Measurements from ENCODE around the gene TBC1D8. TPM values are rescaled to one million over a fixed set of nuclear protein-coding genes. Genes with fewer than 3 reads are reported as not detected.

TBC1D8 gene
- total RNA-seq, 4 donors from 2014 or later = 19.5 to 46.9 (median 24.8) TPM

- no peak for DNase-seq
- Histone ChIP-seq H3K27ac (no peak overlapping the region), H3K36me3 (peaks cover 0 to 17% (median 0%) of the 10 kb centered on the region in 3 donors), H3K4me3 (no peak overlapping the region), H3K27me3 (no peaks in the 10 kb centered on the region), H3K4me1 (peaks cover 0 to 15% (median 0%) of the 10 kb centered on the region in 3 donors), H3K9me3 (no peaks in the 10 kb centered on the region)
- 86 to 90% methylated on average over 10 to 12 of the region's 12 CpGs for WGBS, 2 donors
- intact Hi-C loops (cut with DNase I) = no loop called here
- no peak for TF ChIP-seq POLR2A (IDR thresholded peaks at IDR 0.05)
- TF ChIP-seq CTCF (IDR thresholded peaks at IDR 0.05) = no peak
Observed at GRCh38 chr2:101089942-101090799, 61.0 kb downstream of the TBC1D8 start.

- H3K36me3 ChIP-seq = peaks cover 0 to 22% (median 0%) of the 10 kb centered on the region in 3 donors
- H3K27ac ChIP-seq = no peak overlapping the region
- no peak overlapping the region for H3K4me3 ChIP-seq
- DNase-seq = no peak
- no peaks in the 10 kb centered on the region for H3K9me3 ChIP-seq
- 92 to 100% methylated on average over 1 of the region's 1 CpG for WGBS, 2 donors
- peaks cover 0 to 15% (median 0%) of the 10 kb centered on the region in 3 donors for H3K4me1 ChIP-seq
- H3K27me3 ChIP-seq = no peaks in the 10 kb centered on the region
- TF ChIP-seq POLR2A (IDR thresholded peaks at IDR 0.05) = no peak
- TF ChIP-seq CTCF (IDR thresholded peaks at IDR 0.05) = no peak
- intact Hi-C loops (cut with DNase I) = no loop called here
Observed at GRCh38 chr2:101089419-101089818, 61.8 kb downstream of the TBC1D8 start.

- no peaks in the 10 kb centered on the region for H3K27me3 ChIP-seq
- TF ChIP-seq CTCF (IDR thresholded peaks at IDR 0.05) (no peak), POLR2A (IDR thresholded peaks at IDR 0.05) (no peak)
- peaks cover 0 to 15% (median 0%) of the 10 kb centered on the region in 3 donors for H3K4me1 ChIP-seq
- H3K9me3 ChIP-seq = no peaks in the 10 kb centered on the region
- H3K27ac ChIP-seq = peak overlapping the region in 2 of 4 donors; percentile 19 to 37
- peaks cover 0 to 32% (median 0%) of the 10 kb centered on the region in 3 donors for H3K36me3 ChIP-seq
- intact Hi-C loops (cut with DNase I) = no loop called here
- DNase-seq = no peak
- no peak overlapping the region for H3K4me3 ChIP-seq
Observed at GRCh38 chr2:101087638-101088037, 63.5 kb downstream of the TBC1D8 start.

- DNase-seq = no peak
- no peak for TF ChIP-seq POLR2A (IDR thresholded peaks at IDR 0.05)
- TF ChIP-seq CTCF (IDR thresholded peaks at IDR 0.05) = no peak
- H3K27ac ChIP-seq = no peak overlapping the region
- no peaks in the 10 kb centered on the region for H3K9me3 ChIP-seq
- 80 to 86% methylated on average over 2 of the region's 2 CpGs for WGBS, 2 donors
- no peak overlapping the region for H3K4me3 ChIP-seq
- H3K27me3 ChIP-seq = no peaks in the 10 kb centered on the region
- intact Hi-C loops (cut with DNase I) = no loop called here
- H3K36me3 ChIP-seq = peaks cover 0 to 25% (median 0%) of the 10 kb centered on the region in 3 donors
- H3K4me1 ChIP-seq = peaks cover 0 to 15% (median 0%) of the 10 kb centered on the region in 3 donors
Observed at GRCh38 chr2:101083613-101084012, 67.6 kb downstream of the TBC1D8 start.

- Histone ChIP-seq H3K9me3 (no peaks in the 10 kb centered on the region), H3K4me1 (peaks cover 0 to 11% (median 0%) of the 10 kb centered on the region in 3 donors), H3K4me3 (no peak overlapping the region), H3K27me3 (no peaks in the 10 kb centered on the region), H3K36me3 (peaks cover 0 to 24% (median 0%) of the 10 kb centered on the region in 3 donors), H3K27ac (no peak overlapping the region)
- WGBS, 2 donors = 85 to 97% methylated on average over 6 of the region's 6 CpGs
- TF ChIP-seq CTCF (IDR thresholded peaks at IDR 0.05) = no peak
- no peak for TF ChIP-seq POLR2A (IDR thresholded peaks at IDR 0.05)
- intact Hi-C loops (cut with DNase I) = no loop called here
- DNase-seq = no peak
Observed at GRCh38 chr2:101082998-101083397, 68.2 kb downstream of the TBC1D8 start.

Data from esophagus squamous epithelium (tissue), 5 donors.